Femur (tissue), 1 donor: ENCODE measurements around the gene LCN1.
"Not testable (repeated sequence)": the region's sequence is repeated elsewhere in the genome, so short reads cannot be mapped to it uniquely, and the experiment has no call there.

Experiments used
- DNase-seq: peaks from one replicate; pipeline ENCODE4 v3.0.0-alpha.2; 2017

Gene LCN1

DNA sequence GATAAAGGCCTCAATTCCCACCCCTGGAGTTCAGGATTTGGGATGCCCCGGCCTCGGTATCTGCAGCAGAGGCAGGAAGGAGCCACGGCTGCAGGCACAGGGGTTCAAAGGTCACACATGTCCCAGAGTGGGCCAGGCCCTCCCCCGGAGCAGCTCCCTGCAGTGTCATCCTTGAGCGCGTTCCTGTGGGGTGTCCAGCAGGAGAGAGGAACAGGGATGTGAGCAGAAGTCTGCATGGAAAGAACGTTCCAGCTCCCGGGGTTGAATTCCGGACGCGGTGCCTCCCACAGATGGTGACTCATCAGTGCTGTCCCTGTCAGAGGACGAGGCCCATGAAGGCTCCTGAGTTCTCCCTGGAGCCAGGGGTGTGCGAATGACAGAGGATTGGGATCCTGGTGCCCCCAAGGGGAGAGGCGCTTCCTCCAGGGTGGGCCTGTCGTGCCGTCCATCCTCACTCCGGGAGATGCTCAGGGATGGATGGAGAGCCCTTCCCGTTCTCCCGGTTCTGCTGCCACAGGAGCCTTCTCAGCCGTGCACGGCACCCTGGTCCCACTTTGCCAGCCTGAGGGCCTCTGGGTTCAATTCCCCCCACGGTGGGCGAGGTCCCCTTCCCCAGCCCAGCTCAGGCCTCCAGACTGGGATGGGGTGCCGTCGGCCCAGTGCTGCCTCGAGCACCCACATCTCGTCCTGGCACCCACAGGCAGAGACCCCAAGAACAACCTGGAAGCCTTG, 3.1 kb downstream of the LCN1 start:
- DNase-seq: no peak

DNA sequence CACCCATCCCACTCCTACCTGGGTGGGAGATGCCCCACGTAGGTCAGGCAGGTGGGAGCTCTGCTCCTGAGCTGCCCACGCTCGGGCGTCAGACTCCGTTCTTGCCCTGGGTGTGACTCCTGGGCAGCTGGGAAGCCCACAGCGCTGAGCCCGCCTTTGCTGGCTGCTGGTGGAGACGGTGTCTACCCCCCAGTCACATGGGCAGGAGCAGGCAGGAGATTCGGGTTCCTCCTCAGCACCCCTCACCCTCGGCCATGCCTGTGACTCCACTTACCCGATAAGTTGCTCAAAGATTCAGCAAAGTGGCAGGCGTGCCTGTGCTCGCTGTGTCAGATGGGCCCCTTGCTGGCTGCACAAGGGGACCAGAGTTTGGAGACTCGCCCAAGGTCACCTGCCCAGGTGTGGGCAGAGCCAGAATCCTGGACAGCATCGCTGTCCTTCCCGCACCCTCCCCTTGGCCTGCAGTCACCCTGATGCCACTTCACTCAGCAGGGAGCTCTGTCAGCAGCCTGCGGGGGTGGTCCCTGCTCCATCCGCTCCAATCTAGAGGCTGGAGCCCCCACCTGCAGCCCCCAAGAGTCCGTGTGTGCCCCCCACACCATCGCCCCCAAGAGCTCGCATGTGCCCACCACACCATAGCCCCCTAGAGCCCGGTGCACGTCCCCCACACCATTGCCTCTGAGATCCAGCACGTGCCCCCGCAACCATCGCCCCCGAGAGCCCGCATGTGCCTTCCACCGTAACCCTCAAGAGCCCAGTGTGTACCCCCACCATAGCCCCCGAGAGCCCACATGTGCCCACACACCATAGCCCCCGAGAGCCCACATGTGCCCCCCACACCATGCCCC, 4.2 kb downstream of the LCN1 start:
- DNase-seq: no peak

DNA sequence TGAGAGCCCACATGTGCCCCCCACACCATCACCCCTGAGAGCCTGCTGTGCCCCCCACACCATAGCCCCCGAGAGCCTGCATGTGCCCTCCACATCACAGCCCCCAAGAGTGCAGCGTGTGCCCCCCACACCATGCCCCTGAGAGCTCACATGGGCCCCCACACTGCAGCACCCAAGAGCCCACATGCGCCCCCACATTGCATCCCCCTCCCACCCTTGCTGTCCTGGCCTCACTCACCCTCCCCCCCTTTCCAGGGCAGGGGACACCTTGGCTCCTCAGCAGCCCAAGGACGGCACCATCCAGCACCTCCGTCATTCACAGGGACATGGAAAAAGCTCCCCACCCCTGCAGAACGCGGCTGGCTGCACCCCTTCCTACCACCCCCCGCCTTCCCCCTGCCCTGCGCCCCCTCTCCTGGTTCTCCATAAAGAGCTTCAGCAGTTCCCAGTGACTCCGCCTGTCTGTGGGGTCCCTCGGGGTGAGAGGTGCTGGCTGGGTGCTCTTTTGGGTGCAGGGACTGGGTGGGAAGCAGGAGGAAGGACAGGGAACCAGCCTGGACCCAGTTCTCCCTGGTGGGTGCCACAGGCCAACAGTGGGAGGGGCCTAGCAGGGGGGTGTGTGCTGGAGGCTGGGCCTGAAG, 5.0 kb downstream of the LCN1 start:
- peak; percentile 12 for DNase-seq

DNA sequence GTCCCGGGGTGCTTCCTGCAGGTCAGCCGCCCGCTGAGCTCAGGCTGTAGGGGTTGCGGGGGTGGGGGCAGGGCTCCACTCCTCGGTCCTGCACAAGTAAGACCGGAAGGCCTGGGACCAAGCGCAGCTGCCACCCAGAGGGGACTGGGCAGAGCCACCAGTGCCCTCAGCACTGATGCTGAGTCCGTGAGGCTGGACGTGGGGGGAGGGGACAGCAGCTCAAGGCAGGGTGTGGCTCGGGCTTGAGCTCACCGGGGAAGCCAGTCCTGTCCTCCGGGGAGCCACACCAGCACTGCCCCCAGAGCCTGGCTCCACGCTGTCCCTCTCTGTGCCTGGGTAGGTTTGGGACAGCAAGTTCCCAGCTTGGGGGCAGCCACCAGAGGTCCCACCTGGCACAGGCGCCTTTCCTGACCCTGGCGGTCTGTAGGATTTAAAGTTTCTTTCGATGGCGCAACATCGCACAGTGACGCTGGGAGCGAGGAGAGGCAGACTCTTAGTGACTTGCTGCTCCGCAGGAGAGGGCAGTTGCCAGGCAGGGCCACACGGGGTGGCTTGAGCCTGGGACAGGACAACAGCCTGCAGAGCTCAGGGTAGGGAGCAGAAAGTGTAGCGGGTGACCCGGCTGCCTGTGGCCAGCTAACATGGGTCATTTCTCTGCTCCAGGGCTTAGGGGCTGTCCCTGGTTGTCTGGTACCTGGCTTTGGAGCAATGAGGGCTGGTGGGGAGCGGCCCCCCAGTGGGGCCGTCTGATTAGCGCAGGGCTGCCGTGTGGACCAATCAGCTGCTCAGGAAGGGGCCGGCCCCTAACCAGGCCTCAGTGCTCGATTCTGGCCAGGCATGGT, 5.7 kb downstream of the LCN1 start:
- peak; percentile 16 for DNase-seq

DNA sequence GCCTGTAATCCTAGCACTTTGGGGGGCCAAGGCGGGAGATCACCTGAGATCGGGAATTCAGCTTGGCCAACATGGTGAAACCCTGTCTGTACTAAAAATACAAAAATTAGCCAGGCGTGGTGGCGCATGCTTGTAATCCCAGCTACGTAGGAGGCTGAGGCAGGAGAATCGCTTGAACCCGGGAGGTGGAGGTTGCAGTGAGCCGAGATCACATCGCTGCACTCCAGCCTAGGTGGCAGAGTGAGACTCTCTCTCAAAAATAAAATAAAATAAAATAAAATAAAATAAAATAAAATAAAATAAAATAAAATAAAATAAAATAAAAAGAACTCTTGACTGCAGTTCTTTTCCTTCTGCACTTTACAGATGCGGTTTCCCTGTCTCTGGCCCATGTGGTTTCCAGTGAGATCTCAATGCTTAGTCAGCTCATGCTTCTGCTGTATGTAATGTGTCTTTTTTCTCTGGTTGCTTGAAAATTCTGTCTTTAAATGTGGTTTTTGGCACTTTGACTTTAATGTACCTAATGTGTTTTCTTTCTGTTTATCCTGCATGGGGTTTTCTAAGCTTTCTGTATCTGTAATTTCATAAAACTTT, 7.7 kb downstream of the LCN1 start:
- not testable (repeated sequence) for DNase-seq

DNA sequence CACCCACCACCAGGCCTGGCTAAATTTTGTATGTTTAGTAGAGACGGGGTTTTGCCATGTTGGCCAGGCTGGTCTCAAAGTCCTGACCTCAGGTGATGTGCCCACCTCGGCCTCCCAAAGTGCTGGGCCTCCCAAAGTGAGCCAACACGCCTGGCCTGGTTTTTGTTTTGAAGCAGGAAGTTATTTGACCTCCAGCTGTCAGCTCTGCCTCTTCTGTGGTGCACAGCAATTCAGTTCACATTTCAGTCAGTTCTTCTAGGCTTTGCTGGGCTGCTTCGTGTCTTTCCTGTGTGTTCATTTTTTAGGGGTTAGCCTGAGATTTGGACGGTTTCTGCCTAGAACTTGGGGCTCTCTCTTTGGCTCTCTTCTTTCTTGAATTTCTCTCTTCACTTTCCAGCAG, 8.9 kb downstream of the LCN1 start:
- no peak for DNase-seq

DNA sequence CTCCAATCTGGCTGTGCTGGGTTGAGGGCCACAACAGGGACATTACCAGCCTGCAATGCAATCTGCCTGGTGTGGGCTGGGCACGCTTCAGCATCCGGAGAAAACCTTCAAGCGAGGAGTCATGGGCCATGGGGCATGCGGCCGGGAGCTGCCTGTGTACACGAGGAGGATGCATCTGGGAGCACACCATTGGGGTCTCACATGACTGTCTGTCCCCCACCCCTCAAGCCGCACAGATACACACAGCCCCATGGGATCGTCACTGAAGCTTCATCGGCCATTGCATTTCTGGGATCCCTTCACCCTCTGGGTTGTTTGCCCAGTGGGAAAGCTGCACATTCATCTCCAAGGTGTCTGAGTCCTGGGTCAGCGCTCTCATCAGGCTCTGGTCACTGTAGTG, 9.9 kb downstream of the LCN1 start:
- DNase-seq: no peak

DNA sequence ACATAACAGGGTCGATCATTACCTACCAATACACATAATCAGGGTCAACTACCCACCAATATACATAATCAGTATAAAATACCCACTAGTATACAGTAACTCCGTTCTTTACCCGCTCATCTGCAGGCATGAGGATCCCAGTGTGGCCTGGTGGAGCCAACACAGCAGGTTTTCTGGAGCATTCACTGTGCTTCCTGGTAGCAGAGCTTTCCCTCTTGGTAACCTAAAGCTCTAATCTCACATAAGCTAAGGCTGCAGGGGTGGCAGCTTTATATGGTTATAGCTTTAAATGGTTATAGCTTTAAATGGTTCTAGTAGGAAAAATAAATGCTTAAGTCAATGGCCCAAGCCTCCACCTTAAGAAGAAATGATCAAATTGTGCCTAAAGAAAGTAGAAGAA, 11.9 kb downstream of the LCN1 start:
- peak; percentile 17 for DNase-seq

DNA sequence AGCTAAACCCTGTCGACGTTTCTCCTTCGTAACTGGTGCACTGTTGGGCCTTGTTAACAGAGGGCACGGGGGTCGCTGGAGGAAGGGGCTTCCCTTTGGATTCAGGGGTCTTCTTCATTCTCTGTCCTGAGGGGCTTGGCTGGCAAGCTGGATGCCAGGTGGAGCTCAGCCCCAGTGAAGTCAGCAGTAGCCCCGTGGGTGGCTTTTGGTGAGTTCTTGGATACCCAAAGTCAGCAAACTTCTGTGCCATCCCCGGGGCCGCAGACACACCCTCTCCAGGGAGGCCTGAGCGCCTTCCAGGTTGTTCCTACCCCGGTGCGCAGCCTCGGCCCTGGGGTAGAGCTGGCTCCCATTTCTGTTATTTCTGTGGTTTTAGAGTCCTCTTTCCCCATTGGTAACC, 12.4 kb downstream of the LCN1 start:
- no peak for DNase-seq

DNA sequence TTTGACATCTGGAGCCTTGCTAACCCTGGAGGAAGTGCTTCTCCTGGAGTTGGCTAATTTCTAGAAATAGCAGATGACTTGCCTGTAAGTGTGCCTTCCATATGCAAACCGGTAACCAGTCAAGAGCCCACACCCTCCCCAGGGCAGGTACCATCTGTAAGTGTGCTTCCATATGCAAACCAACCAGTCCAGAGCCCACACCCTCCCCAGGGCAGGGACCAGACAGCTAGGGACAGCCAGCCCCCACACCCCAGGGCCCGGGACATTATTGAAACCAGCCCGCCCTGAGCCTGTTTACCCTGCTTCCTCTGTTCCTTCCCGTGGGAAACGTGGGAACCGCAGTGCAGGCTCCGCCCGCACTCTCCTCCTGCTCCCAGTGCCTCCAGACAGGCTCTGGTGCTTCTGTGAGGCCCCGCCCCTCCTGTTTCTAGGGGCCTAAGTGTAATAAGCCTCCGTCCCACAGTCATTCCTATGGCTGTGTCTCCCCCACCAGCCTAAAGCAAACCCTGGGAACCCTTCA, 13.0 kb downstream of the LCN1 start:
- DNase-seq: not testable (repeated sequence)

DNA sequence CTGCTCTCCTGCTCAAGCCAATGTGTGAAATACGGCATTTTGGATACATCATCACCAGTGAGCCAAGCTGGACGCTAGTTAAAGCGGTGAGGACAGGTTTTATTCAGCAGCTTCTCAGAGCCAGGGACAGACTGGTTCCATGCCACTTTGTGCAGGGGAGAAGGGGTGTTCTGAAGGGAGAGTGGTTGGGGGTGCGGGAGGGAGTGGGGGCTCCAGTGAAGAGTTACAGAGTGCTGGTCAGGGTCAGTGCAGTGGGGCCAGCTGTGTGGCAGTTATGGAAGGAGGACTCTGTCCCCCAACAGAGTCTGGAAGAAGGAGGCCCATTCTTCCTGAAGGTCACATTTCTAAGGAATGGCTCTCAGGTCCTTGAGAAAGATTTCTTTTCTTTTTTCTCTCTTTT, 13.6 kb downstream of the LCN1 start:
- DNase-seq: not testable (repeated sequence)

DNA sequence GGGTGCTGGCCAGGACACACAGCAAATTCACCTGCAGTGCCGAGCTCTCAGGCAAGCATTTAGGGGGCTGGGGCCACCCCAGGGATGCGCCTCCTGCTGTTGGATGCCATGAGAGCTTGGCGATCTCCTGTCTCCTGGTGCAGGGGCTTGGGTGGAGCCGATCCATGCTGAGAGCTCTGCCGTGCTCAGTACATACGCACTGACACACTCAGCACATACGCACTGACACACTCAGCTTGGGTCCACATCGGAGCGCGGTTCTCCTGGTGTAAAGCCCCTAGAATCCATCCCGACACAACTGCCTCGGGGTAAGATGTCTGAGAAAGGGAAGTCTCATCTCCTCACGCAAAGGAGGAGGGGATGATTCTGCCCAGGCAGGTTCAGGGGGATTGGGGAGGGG, 14.4 kb downstream of the LCN1 start:
- DNase-seq: not testable (repeated sequence)

DNA sequence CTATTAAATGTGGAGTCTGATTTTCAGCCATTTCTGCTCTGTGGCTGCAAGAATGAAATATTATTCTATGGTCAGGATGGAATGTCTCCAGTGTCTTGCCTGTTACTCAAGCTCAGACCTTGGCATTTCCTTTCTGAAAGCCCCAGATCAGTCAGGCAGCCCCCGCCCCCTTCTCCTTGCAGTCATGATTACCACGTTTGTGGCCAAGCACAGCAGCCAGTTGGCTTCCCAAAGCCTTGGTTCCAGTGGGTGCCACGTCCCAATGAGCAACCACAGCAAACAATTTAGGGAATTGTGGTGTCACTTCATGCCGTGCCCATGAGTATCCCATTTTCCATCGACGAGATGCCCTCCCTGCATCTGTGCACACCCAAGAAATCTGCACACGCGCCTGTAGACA, 15.0 kb downstream of the LCN1 start:
- peak; percentile 79 for DNase-seq

DNA sequence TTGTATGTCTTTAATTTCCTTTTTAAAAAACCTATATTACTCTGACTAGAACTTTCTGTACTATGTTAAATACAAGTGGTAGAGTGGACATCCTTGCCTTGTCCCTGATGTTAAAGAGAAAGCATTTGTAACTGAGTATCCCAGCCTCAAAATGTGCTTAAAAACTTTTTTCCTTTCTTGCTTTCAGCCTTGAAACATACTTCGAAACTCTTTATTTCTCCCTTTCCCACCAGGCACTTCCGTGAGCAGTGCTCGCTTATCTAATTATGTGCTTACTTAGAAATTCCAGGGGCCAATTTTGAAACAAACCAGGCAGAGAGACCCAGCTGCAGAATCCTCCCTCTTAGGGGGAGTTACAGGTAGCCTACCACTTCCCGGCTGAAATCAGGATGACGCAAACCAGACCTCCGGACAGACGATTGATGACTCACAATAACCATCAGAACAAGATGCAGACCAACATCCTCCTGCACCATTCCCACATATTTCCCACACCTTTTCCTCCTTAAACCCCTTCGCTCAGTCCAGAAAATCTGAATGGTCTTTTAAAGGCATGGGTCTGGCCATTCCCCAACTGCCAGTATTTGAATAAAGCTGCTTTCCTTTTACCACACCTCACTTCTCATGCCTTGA, 22.1 kb downstream of the LCN1 start:
- DNase-seq: not testable (repeated sequence)

DNA sequence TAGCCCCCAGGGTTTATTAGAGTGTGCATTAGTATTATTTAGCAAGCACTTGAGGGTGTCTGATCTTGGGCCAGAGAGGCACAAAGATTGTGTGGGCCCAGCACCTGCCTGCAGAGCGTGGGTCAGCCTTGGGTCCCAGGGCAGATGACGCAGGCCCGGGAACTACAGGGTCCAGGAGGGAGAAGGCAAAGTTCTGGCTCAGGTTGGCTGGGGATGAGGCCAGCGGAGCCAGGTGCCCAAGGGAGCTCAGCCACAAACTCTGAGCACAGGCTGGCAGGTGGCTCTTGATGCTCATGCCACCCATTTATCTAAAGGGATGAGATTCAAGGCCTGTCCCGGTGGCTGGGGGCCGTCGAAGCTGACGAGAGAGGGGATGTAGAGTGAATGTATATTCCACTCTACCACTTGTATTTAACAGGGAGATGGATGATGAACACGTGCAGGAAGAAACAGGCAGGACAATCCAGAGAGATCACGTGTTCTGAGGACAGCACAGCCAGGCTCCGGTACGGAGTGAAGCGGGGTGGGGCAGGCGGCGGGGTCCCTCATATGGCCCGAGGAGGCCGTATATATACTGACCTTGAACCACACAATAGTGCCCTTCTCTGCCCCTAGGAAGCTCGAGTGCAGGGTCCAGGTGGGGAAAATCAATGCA, 23.9 kb downstream of the LCN1 start:
- no peak for DNase-seq

DNA sequence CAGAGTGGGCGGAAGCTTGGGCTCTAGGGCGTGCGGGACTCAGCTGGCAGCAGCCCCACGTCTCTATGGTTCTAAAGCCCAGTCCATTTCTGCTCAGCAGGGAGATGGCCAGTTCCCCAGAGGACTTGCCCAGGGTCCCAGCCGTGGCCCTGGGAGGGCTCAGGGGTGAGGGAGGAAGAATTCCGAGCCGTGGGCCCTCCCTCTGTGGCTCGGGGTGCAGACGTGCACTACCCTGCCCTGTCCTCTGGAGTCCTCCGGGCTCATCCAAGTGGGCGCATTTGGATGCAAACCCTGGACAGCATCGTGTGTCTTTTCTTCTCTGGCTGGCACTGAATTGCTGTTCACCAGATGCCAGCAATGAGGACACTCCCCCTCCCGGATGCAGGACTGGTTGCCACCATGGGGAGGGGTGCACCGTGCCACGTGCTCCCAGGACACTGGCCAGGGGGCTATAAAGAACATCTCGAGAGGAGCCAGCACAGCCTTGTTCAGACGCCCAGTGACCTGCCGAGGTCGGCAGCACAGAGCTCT, 24.5 kb downstream of the LCN1 start, which contains the start of gene OBP2A:
Gene OBP2A (plus strand): TSS at position 481 of the 531 bp plus-strand sequence. CDS start 55 bp downstream, outside the sequence.
- not testable (repeated sequence) for DNase-seq

DNA sequence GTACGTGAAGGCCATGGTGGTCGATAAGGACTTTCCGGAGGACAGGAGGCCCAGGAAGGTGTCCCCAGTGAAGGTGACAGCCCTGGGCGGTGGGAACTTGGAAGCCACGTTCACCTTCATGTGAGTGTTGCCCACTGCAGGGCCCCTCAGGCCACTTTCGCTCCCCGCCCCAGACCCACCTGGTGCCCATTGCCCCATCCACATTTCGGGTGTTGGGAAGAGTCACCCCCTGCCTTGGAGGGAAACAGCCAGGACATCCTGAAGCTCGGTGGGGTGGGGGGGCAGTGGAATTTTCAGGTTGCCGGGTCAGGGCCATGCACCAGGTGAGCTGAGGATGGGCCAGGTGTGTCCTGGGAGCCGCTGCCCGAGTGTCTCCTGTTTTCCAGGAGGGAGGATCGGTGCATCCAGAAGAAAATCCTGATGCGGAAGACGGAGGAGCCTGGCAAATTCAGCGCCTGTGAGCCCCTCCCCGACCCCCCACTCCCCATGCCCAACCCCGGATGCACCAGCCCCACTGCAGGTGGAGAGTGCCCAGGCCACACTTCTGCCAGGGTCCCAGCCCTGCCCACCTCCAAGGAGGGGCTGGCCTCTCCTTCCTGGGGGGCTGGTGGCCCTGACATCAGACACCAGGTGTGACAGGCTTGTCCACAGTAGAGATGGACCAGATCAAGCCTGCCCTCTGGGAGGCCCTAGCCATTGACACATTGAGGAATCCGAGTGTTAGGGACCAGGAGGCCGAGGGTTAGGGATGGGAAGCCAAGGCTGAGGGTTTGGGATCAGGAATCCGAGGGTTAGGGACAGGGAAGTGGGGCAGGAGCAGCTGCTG, 25.8 kb downstream of the LCN1 start:
- DNase-seq: not testable (repeated sequence)

DNA sequence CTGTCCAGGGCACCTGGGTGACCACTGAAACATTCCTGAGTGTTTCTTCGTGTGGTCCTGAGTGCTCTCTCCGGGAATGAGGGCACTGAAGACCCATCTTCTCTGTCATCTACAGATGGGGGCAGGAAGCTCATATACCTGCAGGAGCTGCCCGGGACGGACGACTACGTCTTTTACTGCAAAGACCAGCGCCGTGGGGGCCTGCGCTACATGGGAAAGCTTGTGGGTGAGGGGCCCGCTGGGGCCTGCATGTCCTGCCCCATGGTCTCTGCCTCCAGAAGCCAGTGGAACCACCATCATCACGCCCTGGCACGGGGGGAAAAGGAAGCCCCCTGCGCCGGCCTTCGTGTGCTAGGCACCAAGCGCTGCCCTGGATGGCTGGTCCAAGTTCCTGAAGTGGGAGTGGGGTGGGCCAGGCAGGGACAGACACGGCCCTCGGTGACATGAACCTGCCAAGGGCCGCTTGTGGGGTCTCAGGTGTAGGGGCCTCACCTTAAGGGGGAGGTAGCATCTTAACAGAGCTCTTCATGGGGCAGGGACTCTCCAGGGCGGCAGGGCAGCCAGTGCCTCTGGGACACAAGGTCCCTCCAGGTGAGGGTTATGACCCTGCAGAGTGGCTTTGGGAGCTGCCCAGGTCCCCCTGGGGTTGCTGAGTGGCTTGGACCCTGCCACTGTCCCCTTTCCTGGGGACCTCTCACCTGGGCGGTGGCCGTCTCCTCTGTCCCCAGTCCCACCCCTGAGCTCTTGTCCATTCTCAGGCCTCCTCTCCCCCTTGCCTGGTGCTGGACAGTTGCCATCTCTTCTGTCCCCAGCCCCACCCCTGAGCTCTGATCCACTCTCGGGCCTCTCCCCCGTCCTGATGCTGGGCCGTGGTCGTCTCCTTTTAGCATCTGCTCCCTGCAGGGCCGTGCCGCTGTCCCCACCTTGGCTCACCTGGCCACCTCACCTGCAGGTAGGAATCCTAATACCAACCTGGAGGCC, 26.8 kb downstream of the LCN1 start:
- no peak for DNase-seq
